H1 (cell line): Measurements from ENCODE around the gene PPFIA4.

ENCODE experiments used
- POLR2A ChIP-seq, 2 experiments: IDR thresholded peaks; 1 replicate in 1 of 2; 2 replicates in 1 of 2; pipeline ENCODE4 v1.6.1; 2011; ENCODE audit warnings: low read depth in 2 of 2, low read length in 2 of 2, mild to moderate bottlenecking in 2 of 2; ENCODE audit errors: control extremely low read depth in 1 of 2
- YY1 ChIP-seq: IDR thresholded peaks from 2 replicates; pipeline ENCODE4 v1.6.1; 2011; ENCODE audit warnings: low read depth, mild to moderate bottlenecking, low read length

DNA sequence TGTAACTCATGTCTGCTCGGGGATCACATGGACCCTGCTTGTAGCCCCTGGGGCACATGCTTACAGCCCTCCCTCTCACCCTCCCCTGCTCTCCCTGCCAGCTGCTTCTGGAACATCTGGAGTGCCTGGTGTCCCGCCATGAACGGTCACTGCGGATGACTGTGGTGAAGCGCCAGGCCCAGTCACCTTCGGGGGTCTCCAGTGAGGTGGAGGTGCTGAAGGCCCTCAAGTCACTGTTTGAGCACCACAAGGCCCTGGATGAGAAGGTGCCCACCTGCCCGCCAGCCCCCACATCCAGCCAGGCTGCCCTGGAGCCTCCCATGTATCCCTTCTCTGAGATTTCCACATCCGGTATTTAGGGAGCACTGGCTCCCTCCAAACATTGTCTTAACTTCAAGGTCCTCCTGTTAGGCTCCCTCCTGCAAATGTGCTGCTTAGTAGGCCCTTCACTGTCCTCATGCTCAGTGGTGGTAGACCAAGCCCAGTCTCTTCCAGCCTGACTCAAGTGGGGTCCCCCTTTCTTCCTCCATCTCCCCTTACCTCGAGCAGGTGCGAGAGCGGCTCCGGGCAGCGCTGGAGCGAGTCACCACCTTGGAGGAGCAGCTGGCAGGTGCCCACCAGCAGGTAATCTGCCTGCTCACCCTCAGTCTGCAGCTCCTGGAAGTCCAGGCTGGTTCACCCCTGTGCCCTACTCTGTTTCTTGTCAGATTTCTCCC, 17.7 kb downstream of the PPFIA4 start:
- TF ChIP-seq YY1 (no peak), POLR2A (IDR thresholded peaks at IDR 0.05; ENCODE audit: control extremely low read depth in 1 of 2, low read depth in 2 of 2, low read length in 2 of 2) (no peak)
